Adrenal gland (tissue), 5 donors: ENCODE results near the gene NISCH.

Source experiments
- POLR2A ChIP-seq, 2 donors: fragments of 450-650 bp; IDR thresholded peaks; one replicate each; pipeline ENCODE4 v1.6.1; 2017; ENCODE audit warnings: antibody characterized with exemption in 2 of 2, mild to moderate bottlenecking in 2 of 2, moderate library complexity in 1 of 2
- TF ChIP-seq, protein P1 (sequence below), 6 experiments: fragments of 450-650 bp in 4 of 6; fragments of 200-600 bp in 2 of 6; sonication (generic) in 1 of 6; IDR thresholded peaks; 1 replicate in 5 of 6; 2 replicates in 1 of 6; pipeline versions ENCODE4 v1.5.1 to v1.8.0; 2016 to 2021; ENCODE audit warnings: antibody characterized with exemption in 6 of 6, mild to moderate bottlenecking in 2 of 6, moderate library complexity in 1 of 6
- donor health status: DM: no; HTN: no; CAD: no.

DNA sequence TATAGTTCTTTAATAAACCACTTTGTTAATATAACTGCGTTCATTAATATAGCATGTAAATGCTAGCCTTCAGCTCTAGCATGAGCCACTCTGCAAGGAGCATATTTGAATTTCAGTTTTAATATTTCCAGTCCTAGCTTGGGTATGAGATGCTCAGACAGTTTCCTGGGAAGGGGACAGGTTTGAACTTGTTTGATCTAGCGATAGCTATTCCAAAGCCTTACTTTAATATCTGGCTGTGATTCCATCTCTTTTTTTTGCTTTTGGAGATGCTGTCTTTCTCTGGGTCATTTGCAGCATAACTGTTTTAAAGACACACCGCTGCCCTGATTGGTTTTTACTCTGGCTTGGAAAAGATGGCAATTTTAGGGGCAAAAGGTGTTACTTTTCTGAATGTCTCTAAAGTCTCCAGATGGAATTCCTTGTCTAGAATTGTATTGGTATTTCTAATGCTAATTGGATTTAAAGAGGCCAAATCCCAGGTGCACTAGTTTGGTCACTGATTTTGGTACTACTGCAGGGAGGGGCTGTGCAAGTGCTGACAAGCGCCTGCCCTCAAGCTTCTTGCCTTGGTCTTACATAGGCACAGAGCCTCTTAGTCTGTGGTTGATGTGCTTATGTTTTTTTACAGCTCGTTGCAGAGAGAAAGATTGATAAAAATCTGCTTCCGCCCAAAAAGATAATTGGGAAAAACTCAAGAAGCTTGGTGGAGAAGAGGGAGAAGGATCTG is 2.8 kb downstream of the NISCH start:
- TF ChIP-seq, protein P1, sequence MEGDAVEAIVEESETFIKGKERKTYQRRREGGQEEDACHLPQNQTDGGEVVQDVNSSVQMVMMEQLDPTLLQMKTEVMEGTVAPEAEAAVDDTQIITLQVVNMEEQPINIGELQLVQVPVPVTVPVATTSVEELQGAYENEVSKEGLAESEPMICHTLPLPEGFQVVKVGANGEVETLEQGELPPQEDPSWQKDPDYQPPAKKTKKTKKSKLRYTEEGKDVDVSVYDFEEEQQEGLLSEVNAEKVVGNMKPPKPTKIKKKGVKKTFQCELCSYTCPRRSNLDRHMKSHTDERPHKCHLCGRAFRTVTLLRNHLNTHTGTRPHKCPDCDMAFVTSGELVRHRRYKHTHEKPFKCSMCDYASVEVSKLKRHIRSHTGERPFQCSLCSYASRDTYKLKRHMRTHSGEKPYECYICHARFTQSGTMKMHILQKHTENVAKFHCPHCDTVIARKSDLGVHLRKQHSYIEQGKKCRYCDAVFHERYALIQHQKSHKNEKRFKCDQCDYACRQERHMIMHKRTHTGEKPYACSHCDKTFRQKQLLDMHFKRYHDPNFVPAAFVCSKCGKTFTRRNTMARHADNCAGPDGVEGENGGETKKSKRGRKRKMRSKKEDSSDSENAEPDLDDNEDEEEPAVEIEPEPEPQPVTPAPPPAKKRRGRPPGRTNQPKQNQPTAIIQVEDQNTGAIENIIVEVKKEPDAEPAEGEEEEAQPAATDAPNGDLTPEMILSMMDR (IDR thresholded peaks at IDR 0.05) = no peak
- no peak for TF ChIP-seq POLR2A (IDR thresholded peaks at IDR 0.05)
